PC-3 (cell line): Measurements from ENCODE around the gene HNRNPUL2. TPM values are rescaled to one million over a fixed set of nuclear protein-coding genes. Genes with fewer than 3 reads are reported as not detected.

ENCODE experiments used
- ATAC-seq: fragments of 200-7000 bp; cut with Tn5 transposase; 2 replicates; pipeline ENCODE4 v1.9.1; 2020; ENCODE audit warnings: mild to moderate bottlenecking, moderate library complexity
- BruUV-seq: library from RNA; stranded (reverse); fragments of 400-500 nt; replicated peaks from 2 replicates; lab custom pipeline; 2021; lab: Mats Ljungman, UMichigan
- CTCF ChIA-PET: fragments of 300-600 bp; sonication (Branson Sonifier 250); formaldehyde crosslinking; loops from one replicate; lab custom pipeline; 2022; ENCODE audit warnings: antibody characterized with exemption; lab: Charles Lee
- POLR2A ChIA-PET: fragments of 300-600 bp; sonication (Branson Sonifier 250); formaldehyde crosslinking; loops from one replicate; lab custom pipeline; 2022; ENCODE audit warnings: antibody characterized with exemption; ENCODE audit not compliant: unreplicated experiment; lab: Charles Lee
- DNase-seq: peaks from one replicate; pipeline ENCODE4 v3.0.0-alpha.2; 2015
- H2AFZ ChIP-seq: fragments of 300-600 bp; sonication (generic); 2 replicates; pipeline ENCODE4 v1.6.0; 2016; ENCODE audit warnings: antibody characterized with exemption, low read length
- H3F3A ChIP-seq: fragments of 300-600 bp; sonication (generic); one replicate; pipeline ENCODE4 v1.6.0; 2017; ENCODE audit warnings: antibody characterized with exemption, low read length, control low read depth, mild to moderate bottlenecking; ENCODE audit not compliant: unreplicated experiment
- H3K27ac ChIP-seq: fragments of 300-600 bp; sonication (generic); 2 replicates; pipeline ENCODE4 v1.5.1; 2016; ENCODE audit warnings: mild to moderate bottlenecking, low read length
- H3K27me3 ChIP-seq: fragments of 300-600 bp; sonication (generic); 2 replicates; pipeline ENCODE4 v1.6.1; 2016; ENCODE audit warnings: low read length, mixed read lengths
- H3K36me3 ChIP-seq: fragments of 300-600 bp; sonication (generic); 2 replicates; pipeline ENCODE4 v1.6.1; 2016; ENCODE audit warnings: low read depth, mixed run types, low read length, mixed read lengths
- H3K4me1 ChIP-seq: fragments of 300-600 bp; sonication (generic); 2 replicates; pipeline ENCODE4 v1.5.1; 2016; ENCODE audit warnings: low read length; ENCODE audit not compliant: insufficient read depth
- H3K4me2 ChIP-seq: fragments of 300-600 bp; sonication (generic); 2 replicates; pipeline ENCODE4 v1.6.0; 2016; ENCODE audit warnings: low read length
- H3K4me3 ChIP-seq: fragments of 300-600 bp; sonication (generic); 2 replicates; pipeline ENCODE4 v1.5.1; 2016; ENCODE audit warnings: mild to moderate bottlenecking, low read length, mixed read lengths
- H3K79me2 ChIP-seq: fragments of 300-600 bp; sonication (generic); 2 replicates; pipeline ENCODE4 v1.6.1; 2017; ENCODE audit warnings: low read length, mixed read lengths
- H3K9ac ChIP-seq: fragments of 300-600 bp; sonication (generic); 2 replicates; pipeline ENCODE4 v1.6.0; 2016; ENCODE audit warnings: mild to moderate bottlenecking, low read length
- H3K9me2 ChIP-seq: fragments of 300-600 bp; sonication (generic); replicated peaks from 2 replicates; pipeline ENCODE4 v1.6.1; 2016; ENCODE audit warnings: mixed run types, low read length, mixed read lengths
- H3K9me3 ChIP-seq: fragments of 300-600 bp; sonication (generic); 2 replicates; pipeline ENCODE4 v1.6.1; 2016; ENCODE audit warnings: low read length, mixed read lengths
- H4K20me1 ChIP-seq: fragments of 300-600 bp; sonication (generic); 2 replicates; pipeline ENCODE4 v1.6.1; 2016; ENCODE audit warnings: low read length, mixed read lengths
- EZH2 ChIP-seq: fragments of 300-600 bp; sonication (generic); IDR thresholded peaks from one replicate; pipeline ENCODE4 v1.6.1; 2017; ENCODE audit warnings: antibody characterized with exemption, mild to moderate bottlenecking, low read length; ENCODE audit not compliant: unreplicated experiment
- EZH2phosphoT487 ChIP-seq: fragments of 300-600 bp; sonication (generic); IDR thresholded peaks from 2 replicates; pipeline ENCODE4 v1.6.1; 2018; ENCODE audit warnings: mild to moderate bottlenecking, antibody characterized with exemption, low read length, borderline replicate concordance
- intact Hi-C: fragments of 100-400 bp; cut with micrococcal nuclease; formaldehyde crosslinking; loops from 2 replicates; pipeline ENCODE4 v1.9.0; 2023
- total RNA-seq: library from RNA; depleted of rRNA; stranded (reverse); fragments of >200 nt; gene quantifications from 2 replicates; pipeline ENCODE4 v1.2.3, GENCODE V29; 2014
- TF ChIP-seq, protein P1 (sequence below): fragments of 300-600 bp; sonication (generic); conservative IDR thresholded peaks from 2 replicates; pipeline ENCODE4 v1.5.1; 2017; ENCODE audit warnings: antibody characterized with exemption, low read depth, mild to moderate bottlenecking, low read length

Gene HNRNPUL2
- total RNA-seq, 1 experiment from 2014 or later = 15.5 TPM

DNA sequence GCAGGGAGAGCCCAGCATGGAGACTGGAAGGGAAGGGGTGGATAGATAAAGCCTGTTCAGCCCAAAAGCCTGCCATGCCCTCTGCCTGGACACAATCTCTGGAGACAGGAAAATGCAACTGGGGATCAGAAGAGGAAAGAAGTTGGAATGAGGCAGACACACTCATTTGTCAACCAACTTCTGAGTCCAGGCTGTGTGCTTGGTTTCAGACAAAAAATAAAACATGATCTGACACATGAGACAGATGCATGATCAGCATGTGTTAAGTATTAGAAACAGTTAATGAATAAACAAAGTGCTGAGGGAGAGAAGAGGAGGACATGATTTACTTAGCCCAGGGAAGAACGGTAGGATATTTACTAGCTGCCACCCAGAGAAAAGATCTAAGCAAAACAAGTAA is 38.8 kb downstream of the HNRNPUL2 start:
- Histone ChIP-seq H3K79me2 (no peaks in the 10 kb centered on the region), H3K4me1 (no peaks in the 10 kb centered on the region), H3K9me3 (no peaks in the 10 kb centered on the region), H3K27ac (no peak overlapping the region), H3K9me2 (no peaks in the 10 kb centered on the region), H4K20me1 (no peaks in the 10 kb centered on the region), H3K4me3 (no peak overlapping the region), H3F3A (no peaks in the 10 kb centered on the region), H2AFZ (no peak overlapping the region), H3K4me2 (no peak overlapping the region), H3K36me3 (peaks cover 19% of the 10 kb centered on the region), H3K9ac (no peak overlapping the region), H3K27me3 (no peaks in the 10 kb centered on the region)
- no peak for TF ChIP-seq EZH2phosphoT487
- no peak for TF ChIP-seq EZH2
- TF ChIP-seq, protein P1, sequence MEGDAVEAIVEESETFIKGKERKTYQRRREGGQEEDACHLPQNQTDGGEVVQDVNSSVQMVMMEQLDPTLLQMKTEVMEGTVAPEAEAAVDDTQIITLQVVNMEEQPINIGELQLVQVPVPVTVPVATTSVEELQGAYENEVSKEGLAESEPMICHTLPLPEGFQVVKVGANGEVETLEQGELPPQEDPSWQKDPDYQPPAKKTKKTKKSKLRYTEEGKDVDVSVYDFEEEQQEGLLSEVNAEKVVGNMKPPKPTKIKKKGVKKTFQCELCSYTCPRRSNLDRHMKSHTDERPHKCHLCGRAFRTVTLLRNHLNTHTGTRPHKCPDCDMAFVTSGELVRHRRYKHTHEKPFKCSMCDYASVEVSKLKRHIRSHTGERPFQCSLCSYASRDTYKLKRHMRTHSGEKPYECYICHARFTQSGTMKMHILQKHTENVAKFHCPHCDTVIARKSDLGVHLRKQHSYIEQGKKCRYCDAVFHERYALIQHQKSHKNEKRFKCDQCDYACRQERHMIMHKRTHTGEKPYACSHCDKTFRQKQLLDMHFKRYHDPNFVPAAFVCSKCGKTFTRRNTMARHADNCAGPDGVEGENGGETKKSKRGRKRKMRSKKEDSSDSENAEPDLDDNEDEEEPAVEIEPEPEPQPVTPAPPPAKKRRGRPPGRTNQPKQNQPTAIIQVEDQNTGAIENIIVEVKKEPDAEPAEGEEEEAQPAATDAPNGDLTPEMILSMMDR = no peak
- no peak for ATAC-seq
- no peak for DNase-seq
- POLR2A ChIA-PET = no interaction called here
- no TSS peak for BruUV-seq
- intact Hi-C loops = no loop called here
- CTCF ChIA-PET = interaction anchor here (0.6 kb wide), 1 partner anchor 71 kb away, joined by 6 read pairs; no protein-coding TSS in a partner anchor

DNA sequence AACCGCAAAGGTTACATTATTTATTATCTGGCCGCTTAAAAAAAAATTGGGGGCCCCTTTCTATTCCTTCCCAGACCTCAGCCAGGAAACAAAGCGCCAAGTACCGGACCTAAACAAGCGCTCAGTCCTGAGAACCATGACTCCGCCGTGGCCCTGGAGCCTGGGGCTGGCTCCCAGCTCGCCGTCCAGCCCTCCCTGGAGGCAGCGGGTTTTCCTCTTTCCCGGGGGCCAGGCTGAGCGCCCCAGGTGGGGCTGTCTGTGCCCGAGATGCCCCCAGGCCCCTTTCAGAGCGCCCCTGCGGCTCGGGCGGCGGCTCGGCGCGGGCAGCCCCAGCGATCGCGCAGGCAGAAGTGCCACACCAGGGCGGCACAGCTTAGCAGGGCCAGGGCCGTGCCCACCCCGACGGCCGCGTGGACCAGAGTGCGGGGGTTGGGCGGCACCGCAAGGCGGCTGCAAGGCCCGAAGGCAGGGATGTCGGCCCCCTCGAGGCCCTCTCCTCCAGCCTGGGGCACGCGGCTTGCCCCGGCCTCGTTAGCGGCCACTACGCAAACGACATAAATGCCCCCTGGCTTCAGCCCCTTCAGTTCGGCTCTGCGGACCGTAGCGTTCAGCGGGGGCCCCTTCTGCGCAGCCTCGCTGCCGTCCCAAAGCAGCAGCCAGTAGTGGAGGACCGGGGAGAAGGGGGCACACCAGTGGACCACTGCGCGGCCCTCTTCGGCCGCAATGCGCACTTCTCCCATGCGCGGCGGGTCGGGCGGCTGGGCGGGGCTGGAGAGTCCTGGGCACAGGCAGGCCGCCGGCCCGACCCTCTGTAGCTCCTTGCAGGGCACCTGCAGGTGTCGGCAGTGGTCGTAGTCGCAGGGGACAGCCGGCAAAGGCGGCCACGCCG is 39.5 kb downstream of the HNRNPUL2 start:
- H3K4me1 ChIP-seq = no peaks in the 10 kb centered on the region
- intact Hi-C loops = no loop called here
- H3K36me3 ChIP-seq = peaks cover 16% of the 10 kb centered on the region; the same call in 1 of the 2 replicates
- ChIA-PET POLR2A (no interaction called here), CTCF (no interaction called here)
- H2AFZ ChIP-seq = no peak overlapping the region
- H3K9me3 ChIP-seq = no peaks in the 10 kb centered on the region
- H3K9me2 ChIP-seq = no peaks in the 10 kb centered on the region
- no peak for ATAC-seq
- no peaks in the 10 kb centered on the region for H3F3A ChIP-seq
- no peaks in the 10 kb centered on the region for H3K27me3 ChIP-seq
- H3K79me2 ChIP-seq = no peaks in the 10 kb centered on the region
- no peak overlapping the region for H3K4me2 ChIP-seq
- DNase-seq = no peak
- TF ChIP-seq, protein P1 = no peak
- TF ChIP-seq EZH2phosphoT487 = no peak
- no peak for TF ChIP-seq EZH2
- BruUV-seq = no TSS peak
- H3K4me3 ChIP-seq = no peak overlapping the region
- no peak overlapping the region for H3K27ac ChIP-seq
- H4K20me1 ChIP-seq = no peaks in the 10 kb centered on the region
- no peak overlapping the region for H3K9ac ChIP-seq

DNA sequence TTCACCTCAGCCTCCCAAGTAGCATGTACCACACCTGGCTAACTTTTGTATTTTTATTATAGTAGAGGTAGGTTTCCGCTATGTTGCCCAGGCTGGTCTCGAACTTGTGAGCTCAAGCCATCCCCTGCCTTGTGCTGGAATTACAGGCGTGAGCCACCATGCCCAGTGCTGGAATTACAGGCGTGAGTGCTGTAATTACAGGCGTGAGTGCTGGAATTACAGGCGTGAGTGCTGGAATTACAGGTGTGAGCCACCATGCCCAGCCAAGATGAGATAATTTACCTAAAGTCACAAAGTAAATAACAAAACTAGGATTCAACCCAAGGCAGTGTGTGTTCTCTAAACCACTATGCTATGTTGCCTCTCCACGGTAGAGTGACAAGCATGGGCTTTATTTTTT is 44.7 kb downstream of the HNRNPUL2 start:
- intact Hi-C loops = no loop called here
- CTCF ChIA-PET = interaction anchor here (2.5 kb wide), 1 partner anchor 12 kb away, joined by 12 read pairs; no protein-coding TSS in a partner anchor
- Histone ChIP-seq H3K9ac (no peak overlapping the region), H3K79me2 (peaks cover 14% of the 10 kb centered on the region), H3K36me3 (no peaks in the 10 kb centered on the region; the same call in 1 of the 2 replicates), H3K27ac (no peak overlapping the region), H4K20me1 (no peaks in the 10 kb centered on the region), H3K9me2 (no peaks in the 10 kb centered on the region), H3K9me3 (no peaks in the 10 kb centered on the region), H3K4me1 (peaks cover 13% of the 10 kb centered on the region), H3K27me3 (no peaks in the 10 kb centered on the region), H3F3A (peaks cover 5% of the 10 kb centered on the region), H3K4me2 (no peak overlapping the region), H2AFZ (no peak overlapping the region), H3K4me3 (no peak overlapping the region)
- no peak for DNase-seq
- no TSS peak for BruUV-seq
- no peak for ATAC-seq
- POLR2A ChIA-PET = interaction anchor here (0.6 kb wide), 1 partner anchor 580 kb away, joined by 17 read pairs; no protein-coding TSS in a partner anchor
- no peak for TF ChIP-seq EZH2
- TF ChIP-seq, protein P1 = no peak
- TF ChIP-seq EZH2phosphoT487 = no peak
